Endothelial cell of umbilical vein (primary cell): ENCODE measurements around the gene OPCML. TPM values are rescaled to one million over a fixed set of nuclear protein-coding genes. Genes with fewer than 3 reads are reported as not detected.

ENCODE experiments used
- BruUV-seq: library from RNA; stranded (reverse); fragments of 400-500 nt; replicated peaks from 2 replicates; lab custom pipeline; 2021; lab: Mats Ljungman, UMichigan
- CTCF ChIA-PET: fragments of 300-600, 350-600 bp; sonication (Branson Sonifier 250); formaldehyde crosslinking; loops from one replicate; lab custom pipeline; 2021; ENCODE audit warnings: antibody characterized with exemption, inconsistent platforms; lab: Charles Lee
- POLR2A ChIA-PET: fragments of 300-600, 350-600 bp; sonication (Branson Sonifier 250); formaldehyde crosslinking; loops from one replicate; lab custom pipeline; 2021; ENCODE audit warnings: antibody characterized with exemption, inconsistent platforms; lab: Charles Lee
- DNase-seq: peaks from one replicate; pipeline ENCODE4 v3.0.0-alpha.2; 2011; ENCODE audit warnings: low read depth, low spot score
- FAIRE-seq: peaks from 2 replicates; lab custom pipeline; 2011; peaks lifted over from hg19 to GRCh38; lab: Jason Lieb, UNC
- H2AFZ ChIP-seq: 2 replicates; pipeline ENCODE4 v1.6.0; 2012; ENCODE audit warnings: low read depth, low read length, control low read depth, inconsistent platforms
- H3K27ac ChIP-seq: 2 replicates; pipeline ENCODE4 v1.5.1; 2011; ENCODE audit warnings: low read depth, mild to moderate bottlenecking, control low read depth, low read length, moderate library complexity; ENCODE audit not compliant: insufficient read depth
- H3K27me3 ChIP-seq, 2 experiments: 2 replicates each; pipeline versions ENCODE4 v1.6.0 to v1.6.1; 2011; ENCODE audit warnings: low read length in 2 of 2, mixed read lengths in 1 of 2; ENCODE audit not compliant: control insufficient read depth in 2 of 2, insufficient read depth in 2 of 2
- H3K36me3 ChIP-seq, 2 experiments: 2 replicates in 1 of 2; 3 replicates in 1 of 2; pipeline ENCODE4 v1.5.1; 2011; ENCODE audit warnings: low read length in 2 of 2, mild to moderate bottlenecking in 1 of 2, moderate library complexity in 1 of 2; ENCODE audit not compliant: control insufficient read depth in 2 of 2, insufficient read depth in 2 of 2; ENCODE audit errors: extremely low read depth in 1 of 2
- H3K4me1 ChIP-seq: 3 replicates; pipeline ENCODE4 v1.5.1; 2011; ENCODE audit warnings: mild to moderate bottlenecking, low read length; ENCODE audit not compliant: control insufficient read depth, insufficient read depth; ENCODE audit errors: extremely low read depth
- H3K4me2 ChIP-seq: 2 replicates; pipeline ENCODE4 v1.6.1; 2011; ENCODE audit warnings: low read length, control low read depth, mixed read lengths; ENCODE audit not compliant: insufficient read depth
- H3K4me3 ChIP-seq, 3 experiments: fragments of 200-600 bp in 1 of 3; sonication (generic), shearing (Covaris generic) in 1 of 3; replicated peaks in 1 of 3; 2 replicates each; pipeline ENCODE4 v1.5.1; 2011 to 2016; ENCODE audit warnings: control low read depth in 3 of 3, low read length in 3 of 3, mild to moderate bottlenecking in 2 of 3, inconsistent platforms in 1 of 3, low read depth in 1 of 3, moderate library complexity in 1 of 3; ENCODE audit not compliant: insufficient read depth in 1 of 3
- H3K79me2 ChIP-seq: 2 replicates; pipeline ENCODE4 v1.6.0; 2012; ENCODE audit warnings: low read length, inconsistent platforms; ENCODE audit not compliant: control insufficient read depth, insufficient read depth
- H3K9ac ChIP-seq: replicated peaks from 2 replicates; pipeline ENCODE3; 2011; ENCODE audit warnings: low read length, control low read depth; ENCODE audit not compliant: insufficient read depth; ENCODE audit errors: extremely low read depth
- H3K9me1 ChIP-seq: replicated peaks from 3 replicates; pipeline ENCODE4 v1.6.0; 2011; ENCODE audit warnings: mild to moderate bottlenecking, low read length; ENCODE audit not compliant: control insufficient read depth, insufficient read depth; ENCODE audit errors: extremely low read depth
- H3K9me3 ChIP-seq: replicated peaks from 2 replicates; pipeline ENCODE4 v1.5.1; 2012; ENCODE audit warnings: low read length, inconsistent platforms; ENCODE audit not compliant: control insufficient read depth, insufficient read depth
- H4K20me1 ChIP-seq: replicated peaks from 2 replicates; pipeline ENCODE3; 2011; ENCODE audit warnings: mild to moderate bottlenecking, low read length; ENCODE audit not compliant: control insufficient read depth, insufficient read depth; ENCODE audit errors: extremely low read depth
- EZH2 ChIP-seq: IDR thresholded peaks from 2 replicates; pipeline ENCODE4 v1.6.1; 2012; ENCODE audit warnings: borderline replicate concordance, low read depth, mild to moderate bottlenecking, moderate library complexity, low read length, inconsistent platforms; ENCODE audit not compliant: severe bottlenecking
- GATA2 ChIP-seq: IDR thresholded peaks from 2 replicates; pipeline ENCODE4 v1.7.0; 2011; ENCODE audit warnings: low read depth, mild to moderate bottlenecking, moderate library complexity, mixed read lengths, low read length; ENCODE audit not compliant: insufficient read length, insufficient read depth
- JUN ChIP-seq: IDR thresholded peaks from 2 replicates; pipeline ENCODE4 v1.6.1; 2011; ENCODE audit warnings: borderline replicate concordance, low read depth; ENCODE audit not compliant: insufficient read length, insufficient read depth
- MYC ChIP-seq: IDR thresholded peaks from one replicate; pipeline ENCODE4 v1.6.1; 2011; ENCODE audit warnings: mild to moderate bottlenecking, low read depth, low read length
- POLR2A ChIP-seq: IDR thresholded peaks from 2 replicates; pipeline ENCODE4 v1.6.1; 2012; ENCODE audit warnings: low read depth, mild to moderate bottlenecking, control low read depth, low read length
- POLR2AphosphoS5 ChIP-seq: IDR thresholded peaks from 2 replicates; pipeline ENCODE4 v1.6.1; 2012; ENCODE audit warnings: low read depth, mild to moderate bottlenecking, control low read depth, low read length, moderate library complexity; ENCODE audit not compliant: insufficient read depth
- dilution Hi-C: fragments of 300-500 bp; cut with MboI; formaldehyde crosslinking; loops from one replicate; pipeline ENCODE4 v1.15.0; 2019; ENCODE audit warnings: low sequenced_read_pairs; ENCODE audit not compliant: extremely low pct_ligation_motif_present
- intact Hi-C: fragments of 100-400 bp; cut with micrococcal nuclease; formaldehyde crosslinking; loops from one replicate; pipeline ENCODE4 v1.10.0; 2022
- polyA plus RNA-seq, 4 experiments: library from polyadenylated mRNA; depleted of rRNA in 3 of 4; stranded (reverse) in 3 of 4; unstranded in 1 of 4; fragments of >200 nt; gene quantifications; 2 replicates each; pipeline versions ENCODE4 v1.2.1 to v1.2.3, GENCODE V29; 2011 to 2012; ENCODE audit warnings: missing spikeins in 1 of 4
- total RNA-seq: library from RNA; stranded (reverse); gene quantifications from 2 replicates; pipeline ENCODE4 v1.2.3, GENCODE V29; 2021
- TF ChIP-seq, protein P1 (sequence below), 2 donors: IDR thresholded peaks; 1 replicate in 1 of 2; 2 replicates in 1 of 2; pipeline ENCODE4 v1.5.1; 2011; ENCODE audit warnings: low read length in 2 of 2, mild to moderate bottlenecking in 2 of 2, moderate library complexity in 2 of 2, control low read depth in 1 of 2, inconsistent platforms in 1 of 2, low read depth in 1 of 2; ENCODE audit not compliant: insufficient read depth in 1 of 2; ENCODE audit errors: extremely low read depth in 1 of 2

Gene OPCML
- total and polyA plus RNA-seq, 2 donors (not counting 3 experiments of a cell fraction or from before 2014, with no cell fraction given), result not detected

DNA sequence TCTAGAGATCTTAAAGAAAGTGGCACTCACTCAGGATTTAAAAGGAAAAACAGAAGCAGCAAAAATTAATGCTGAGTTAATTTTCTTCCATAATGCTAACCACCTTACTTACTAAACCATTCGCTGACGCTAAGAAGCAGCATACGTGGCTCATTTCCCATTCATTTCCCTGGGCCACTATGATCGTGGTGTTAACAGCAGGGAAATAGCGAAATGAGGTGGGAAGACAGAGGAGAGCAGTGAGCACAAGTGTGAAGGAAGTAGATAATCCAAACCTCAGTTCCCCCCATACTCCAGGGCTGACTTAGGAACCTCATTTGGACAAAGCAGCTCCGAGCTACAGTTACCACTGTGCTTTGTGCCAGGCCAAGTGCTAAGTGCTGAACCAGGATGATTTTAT is 723.2 kb downstream of the OPCML start:
- no peaks in the 10 kb centered on the region for H4K20me1 ChIP-seq
- no peak overlapping the region for H3K4me3 ChIP-seq
- H3K36me3 ChIP-seq, result no peaks in the 10 kb centered on the region
- no peak overlapping the region for H3K9ac ChIP-seq
- CTCF ChIA-PET, result interaction anchor here (0.7 kb wide), 1 partner anchor 22 kb away, joined by 3 read pairs; no protein-coding TSS in a partner anchor
- no peaks in the 10 kb centered on the region for H3K4me1 ChIP-seq
- TF ChIP-seq POLR2A (no peak), MYC (no peak), POLR2AphosphoS5 (no peak), JUN (no peak), EZH2 (no peak), GATA2 (no peak)
- TF ChIP-seq, protein P1, sequence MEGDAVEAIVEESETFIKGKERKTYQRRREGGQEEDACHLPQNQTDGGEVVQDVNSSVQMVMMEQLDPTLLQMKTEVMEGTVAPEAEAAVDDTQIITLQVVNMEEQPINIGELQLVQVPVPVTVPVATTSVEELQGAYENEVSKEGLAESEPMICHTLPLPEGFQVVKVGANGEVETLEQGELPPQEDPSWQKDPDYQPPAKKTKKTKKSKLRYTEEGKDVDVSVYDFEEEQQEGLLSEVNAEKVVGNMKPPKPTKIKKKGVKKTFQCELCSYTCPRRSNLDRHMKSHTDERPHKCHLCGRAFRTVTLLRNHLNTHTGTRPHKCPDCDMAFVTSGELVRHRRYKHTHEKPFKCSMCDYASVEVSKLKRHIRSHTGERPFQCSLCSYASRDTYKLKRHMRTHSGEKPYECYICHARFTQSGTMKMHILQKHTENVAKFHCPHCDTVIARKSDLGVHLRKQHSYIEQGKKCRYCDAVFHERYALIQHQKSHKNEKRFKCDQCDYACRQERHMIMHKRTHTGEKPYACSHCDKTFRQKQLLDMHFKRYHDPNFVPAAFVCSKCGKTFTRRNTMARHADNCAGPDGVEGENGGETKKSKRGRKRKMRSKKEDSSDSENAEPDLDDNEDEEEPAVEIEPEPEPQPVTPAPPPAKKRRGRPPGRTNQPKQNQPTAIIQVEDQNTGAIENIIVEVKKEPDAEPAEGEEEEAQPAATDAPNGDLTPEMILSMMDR (IDR thresholded peaks at IDR 0.05; ENCODE audit: extremely low read depth in 1 of 2, insufficient read depth in 1 of 2, low read depth in 1 of 2, low read length in 2 of 2), result no peak
- BruUV-seq, result no TSS peak
- no peak overlapping the region for H3K27ac ChIP-seq
- H3K79me2 ChIP-seq, result no peaks in the 10 kb centered on the region
- no peak for FAIRE-seq
- intact Hi-C loops (no loop called here), dilution Hi-C loops (no loop called here)
- POLR2A ChIA-PET, result no interaction called here
- no peaks in the 10 kb centered on the region for H3K27me3 ChIP-seq
- no peaks in the 10 kb centered on the region for H3K9me3 ChIP-seq
- H2AFZ ChIP-seq, result no peak overlapping the region
- H3K4me2 ChIP-seq, result no peak overlapping the region
- no peak for DNase-seq
- no peaks in the 10 kb centered on the region for H3K9me1 ChIP-seq
